Measurements from ENCODE around the gene KCNAB2.

KCNAB2 gene

DNA sequence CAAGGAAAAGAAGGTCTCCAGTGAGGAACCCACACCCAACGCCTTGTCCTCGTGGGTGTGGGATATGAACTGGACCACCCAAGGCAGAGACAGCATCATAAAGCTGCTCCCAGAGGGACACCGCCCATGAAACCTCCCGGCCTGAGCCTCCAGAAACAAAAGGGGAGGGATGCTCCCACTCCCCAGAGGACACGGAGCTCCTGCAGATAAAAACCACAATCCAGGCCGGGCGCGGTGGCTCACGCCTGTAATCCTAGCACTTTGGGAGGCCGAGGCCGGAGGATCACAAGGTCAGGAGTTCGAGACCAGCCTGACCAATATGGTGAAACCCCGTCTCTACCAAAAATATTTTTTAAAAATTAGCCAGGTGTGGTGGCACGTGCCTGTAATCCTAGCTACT is 68.1 kb downstream of the KCNAB2 start:
- DNase-seq: no peak

DNA sequence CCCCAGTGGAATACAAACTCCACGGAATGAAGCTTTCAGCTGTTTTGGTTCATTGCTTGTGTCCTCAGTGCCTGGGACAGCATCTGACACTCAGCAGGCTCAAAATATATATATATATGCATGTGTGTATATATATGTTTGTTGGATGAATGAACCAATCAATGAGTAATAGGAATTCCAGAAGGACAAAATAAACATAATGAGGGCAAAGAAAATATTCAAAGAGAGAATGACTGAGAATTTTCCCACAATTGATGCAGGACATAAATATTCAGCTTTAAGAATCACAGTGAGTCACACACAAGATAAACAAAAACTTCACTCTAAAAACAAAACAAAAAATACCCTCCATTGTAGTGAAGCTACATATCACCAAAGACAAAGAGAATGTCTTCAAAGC is 70.4 kb downstream of the KCNAB2 start:
- no peak for DNase-seq

DNA sequence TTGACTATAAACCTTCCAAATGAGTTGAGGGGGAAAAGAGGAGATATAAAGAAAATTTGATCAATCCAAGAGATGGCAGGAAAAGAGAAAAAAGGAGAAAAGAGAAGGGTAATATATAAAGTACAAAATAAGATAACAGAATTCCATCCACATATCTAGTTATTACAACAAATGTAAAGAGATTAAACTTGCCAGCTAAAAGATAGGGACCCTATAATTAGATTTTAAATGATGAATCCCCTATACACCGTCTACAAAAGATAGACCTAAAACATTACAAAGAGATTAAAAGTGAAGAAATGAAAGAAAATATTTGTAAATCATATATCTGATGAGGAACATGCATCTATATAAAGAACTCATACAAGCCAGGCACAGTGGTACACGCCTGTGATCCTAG is 71.4 kb downstream of the KCNAB2 start:
- DNase-seq: no peak

DNA sequence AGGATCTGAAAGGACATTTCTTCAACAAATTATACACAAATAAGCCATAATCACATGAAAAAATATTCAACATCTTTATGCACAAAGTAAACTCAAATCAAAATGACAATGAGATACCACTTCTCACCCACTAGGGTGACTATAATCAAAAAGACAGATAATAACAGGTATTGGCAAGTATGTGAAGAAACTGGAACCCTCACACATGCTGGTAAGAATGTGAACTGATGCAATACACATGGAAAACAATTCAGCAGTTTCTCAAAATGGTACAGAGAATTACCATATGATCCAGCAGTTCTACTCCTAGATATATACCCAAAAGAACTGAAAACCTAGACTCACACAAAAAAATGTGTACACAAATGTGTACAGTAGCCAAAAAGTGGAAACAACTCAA is 71.9 kb downstream of the KCNAB2 start:
- DNase-seq: no peak

DNA sequence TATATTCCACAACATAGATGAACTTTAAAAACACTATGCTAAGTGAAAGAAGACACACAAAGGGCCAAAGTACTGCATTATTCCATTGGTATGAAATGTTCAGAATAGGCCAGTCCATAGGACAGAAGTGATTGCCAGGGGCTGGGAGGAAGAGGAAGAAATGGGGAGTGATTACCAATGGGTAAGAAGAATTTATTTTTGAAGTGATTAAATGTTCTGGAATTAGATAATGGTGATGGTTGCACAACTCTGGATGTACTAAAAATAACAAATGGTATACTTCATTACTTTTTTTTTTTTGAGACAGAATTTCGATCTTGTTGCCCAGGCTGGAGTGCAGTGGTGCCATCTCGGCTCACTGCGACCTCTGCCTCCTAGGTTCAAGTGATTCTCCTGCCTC is 72.7 kb downstream of the KCNAB2 start:
- no peak for DNase-seq

DNA sequence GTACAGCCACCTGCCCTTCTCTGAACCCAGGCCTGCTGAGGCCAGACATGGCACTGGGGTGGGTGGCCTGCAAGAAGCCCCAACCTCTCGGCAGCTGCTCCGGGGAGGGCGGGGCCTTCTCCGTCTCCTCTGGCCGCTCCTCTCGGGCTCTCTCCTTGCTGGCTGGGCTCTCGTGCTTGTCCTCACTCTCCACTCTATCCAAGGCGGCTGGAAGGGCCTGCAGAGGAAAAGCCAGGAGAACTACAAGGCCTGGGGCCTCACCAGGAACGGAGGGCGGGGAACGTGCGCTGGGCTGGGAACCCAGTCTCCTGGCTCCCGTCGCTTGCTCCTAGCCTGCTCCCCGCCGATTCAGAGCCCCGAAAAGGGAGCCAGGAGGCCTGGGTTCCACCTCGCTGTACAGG is 75.3 kb downstream of the KCNAB2 start:
- no peak for DNase-seq

DNA sequence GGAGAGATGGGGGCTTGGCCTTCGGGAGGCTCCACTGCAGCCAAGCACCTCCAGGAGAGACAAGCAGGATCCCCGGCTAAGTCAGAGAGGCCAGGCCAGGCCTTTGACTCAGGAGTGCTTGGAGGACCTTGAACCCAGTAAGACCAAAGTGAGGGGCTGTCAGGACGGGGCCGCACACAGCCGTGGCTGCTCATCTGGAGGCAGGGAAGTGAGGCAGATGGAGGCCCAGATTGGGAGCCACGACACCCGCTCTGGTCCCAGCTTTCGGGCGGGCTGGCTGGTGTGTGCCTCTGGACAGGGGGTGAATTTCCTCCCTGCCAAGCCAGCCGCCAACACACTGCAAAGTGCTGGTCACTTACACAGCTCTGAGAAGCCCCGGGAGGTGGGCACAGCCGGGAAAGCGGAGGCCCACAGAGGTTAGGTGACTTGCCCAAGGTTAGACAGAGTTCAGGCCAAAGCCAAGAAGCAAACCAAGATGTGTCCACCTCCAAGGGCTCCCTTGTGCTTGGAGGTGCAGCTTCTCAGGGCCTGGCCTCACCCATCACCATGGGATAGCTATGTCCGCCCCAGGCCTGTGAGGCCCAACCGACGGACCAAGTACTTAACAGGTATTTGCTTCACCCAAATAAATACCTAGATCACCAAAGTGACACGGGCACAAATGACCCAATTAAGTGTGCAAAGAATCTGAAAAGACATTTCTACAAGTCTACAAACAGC is 76.1 kb downstream of the KCNAB2 start:
- no peak for DNase-seq

DNA sequence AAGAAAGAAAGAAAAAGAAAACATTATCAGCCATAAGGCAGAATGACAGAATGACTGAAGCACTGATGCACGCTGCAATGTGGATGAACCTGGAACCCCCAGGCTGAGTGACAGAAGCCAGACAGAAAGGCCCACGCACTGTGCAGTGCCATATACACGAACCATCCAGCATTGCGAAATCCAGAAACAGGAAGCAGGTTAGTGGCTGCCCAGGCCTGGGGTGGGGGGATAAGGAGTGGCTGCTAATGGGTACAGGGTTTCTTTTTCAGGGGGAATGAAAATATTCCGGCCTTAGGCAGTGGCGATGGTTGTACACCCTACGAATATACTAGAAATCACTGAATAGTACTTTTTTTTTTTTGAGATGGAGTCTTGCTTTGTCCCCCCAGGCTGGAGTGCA is 77.4 kb downstream of the KCNAB2 start:
- DNase-seq: no peak

DNA sequence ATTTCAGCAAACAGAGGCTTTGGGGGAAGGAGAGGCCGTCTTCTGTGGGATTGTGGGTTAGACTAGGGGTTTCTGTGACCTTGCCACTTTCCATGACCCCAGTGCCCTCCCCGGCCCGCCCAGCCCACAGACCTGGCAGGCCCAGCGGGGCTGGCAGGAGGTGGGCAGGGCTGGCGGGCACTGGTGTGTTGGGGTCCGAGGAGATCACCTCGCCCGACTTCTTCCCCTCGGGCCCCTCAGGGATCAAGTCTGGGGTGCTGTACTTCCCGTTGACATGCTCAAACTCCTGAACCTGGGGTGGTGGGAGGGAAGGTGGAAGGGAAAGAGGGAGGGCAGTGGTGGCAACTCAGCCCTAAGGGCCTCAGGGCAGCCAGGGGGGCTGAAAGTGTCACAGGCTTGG is 78.1 kb downstream of the KCNAB2 start:
- DNase-seq: no peak

DNA sequence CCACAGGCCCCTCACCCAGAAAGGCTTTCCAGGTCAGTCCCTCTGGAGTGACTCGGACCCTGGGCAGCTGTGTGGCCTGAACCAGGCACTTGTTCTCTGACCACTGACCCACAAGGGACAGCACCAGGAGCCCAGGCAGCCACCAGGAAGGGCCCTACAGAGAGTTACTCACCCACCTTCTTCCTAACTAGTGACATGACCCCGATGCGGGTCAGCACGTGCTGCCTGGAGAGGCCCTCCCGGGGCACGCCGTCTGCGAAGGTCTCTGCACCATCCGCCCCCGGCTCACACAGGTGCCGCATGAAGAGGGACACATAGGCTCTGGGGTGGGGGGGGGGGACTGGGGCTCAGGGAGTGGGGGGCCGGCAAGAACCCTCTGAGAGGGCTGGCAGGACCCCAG is 78.7 kb downstream of the KCNAB2 start:
- no peak for DNase-seq

DNA sequence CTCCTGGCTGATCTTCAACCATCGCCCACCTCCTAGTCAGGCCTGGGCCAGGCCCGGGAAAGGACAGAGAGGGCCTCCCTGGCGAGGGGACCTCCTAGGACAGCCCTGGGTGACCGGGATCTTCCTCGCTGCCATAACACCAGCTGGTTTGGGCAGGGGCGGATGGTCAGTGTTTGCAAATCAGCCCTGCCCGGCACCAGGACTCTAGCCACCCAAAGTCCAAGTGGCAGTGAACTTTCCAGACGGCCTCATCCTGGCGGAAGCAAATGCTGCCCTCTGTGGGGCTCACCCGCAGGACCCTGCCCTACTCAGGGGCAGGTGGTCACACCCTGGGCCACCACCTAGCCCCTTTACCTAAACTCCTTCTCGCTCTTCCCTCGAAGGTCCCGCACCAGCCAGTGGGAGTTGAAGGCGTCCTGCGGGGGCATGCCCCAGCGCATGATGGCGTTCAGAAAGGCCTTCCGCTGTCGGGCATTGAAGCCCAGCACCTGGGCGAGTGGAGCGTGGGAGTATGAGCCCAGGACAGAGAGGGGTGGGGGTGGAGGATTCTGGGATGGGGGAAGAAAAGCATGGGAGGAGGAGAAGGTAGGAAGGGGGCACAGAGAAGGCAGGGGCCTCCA is 79.2 kb downstream of the KCNAB2 start:
- DNase-seq: no peak

DNA sequence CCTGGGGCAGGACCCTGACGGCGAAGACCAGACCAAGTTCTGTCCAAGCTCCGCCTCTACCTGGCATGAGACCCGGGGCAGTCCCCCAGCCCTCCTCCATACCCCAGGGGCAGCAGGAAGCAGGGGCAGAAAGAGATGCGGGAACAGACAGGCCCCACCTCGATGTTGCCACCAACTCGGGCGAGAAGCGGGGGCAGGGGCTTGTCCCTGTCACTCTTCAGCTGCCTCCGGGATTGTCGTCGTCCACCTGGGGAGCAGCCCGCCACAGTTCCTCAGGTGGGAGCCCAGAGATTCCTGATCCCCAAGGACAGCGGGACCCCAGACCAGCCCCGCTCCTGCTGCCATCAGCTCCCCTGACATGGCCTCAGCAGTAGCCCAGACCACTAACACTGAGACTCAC is 79.7 kb downstream of the KCNAB2 start:
- DNase-seq: no peak

DNA sequence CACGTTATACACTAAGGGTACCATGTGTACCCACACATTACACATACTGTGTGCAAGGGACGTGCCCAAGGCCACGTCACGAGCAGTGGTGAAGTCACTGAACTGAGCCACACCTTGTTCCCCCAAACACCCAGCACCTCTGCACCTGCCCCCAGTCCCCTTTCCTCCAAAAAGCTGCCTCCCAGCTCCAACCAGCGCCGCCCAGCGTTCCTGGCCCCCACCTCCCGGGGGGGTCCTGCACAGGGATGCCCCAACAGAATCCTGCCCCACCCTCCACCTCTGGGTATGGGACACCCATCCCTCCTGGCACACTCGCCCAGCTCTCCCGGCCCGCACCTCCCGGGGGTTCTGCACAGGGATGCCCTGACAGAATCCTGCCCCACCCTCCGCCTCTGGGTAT is 80.3 kb downstream of the KCNAB2 start:
- DNase-seq: no peak

DNA sequence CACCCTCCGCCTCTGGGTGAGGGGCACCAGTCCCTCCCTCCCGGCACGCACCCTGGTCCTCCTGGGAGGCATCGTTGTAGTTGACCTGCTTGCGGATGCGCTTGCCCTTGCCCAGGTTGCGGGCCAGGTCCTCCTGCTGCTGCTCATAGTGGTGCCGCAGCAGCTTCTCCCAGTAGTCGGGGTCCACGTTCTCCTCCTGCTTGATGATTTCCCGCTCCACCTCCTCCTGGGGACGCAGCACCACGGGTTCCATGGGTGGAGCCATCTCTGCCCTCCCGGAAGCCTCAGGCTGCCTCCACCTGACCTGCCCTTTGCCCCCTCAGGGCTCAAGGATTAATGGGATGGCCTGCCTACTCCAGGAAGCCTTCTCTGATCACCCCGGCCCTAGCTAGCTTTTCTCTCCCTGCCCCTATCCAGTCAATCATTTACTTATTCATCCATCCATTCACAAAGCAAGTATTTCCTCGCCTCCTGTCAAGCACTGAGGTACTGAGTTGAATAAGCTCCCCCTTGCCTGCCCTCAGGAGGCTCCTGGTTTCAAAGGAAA is 80.9 kb downstream of the KCNAB2 start:
- DNase-seq: no peak

DNA sequence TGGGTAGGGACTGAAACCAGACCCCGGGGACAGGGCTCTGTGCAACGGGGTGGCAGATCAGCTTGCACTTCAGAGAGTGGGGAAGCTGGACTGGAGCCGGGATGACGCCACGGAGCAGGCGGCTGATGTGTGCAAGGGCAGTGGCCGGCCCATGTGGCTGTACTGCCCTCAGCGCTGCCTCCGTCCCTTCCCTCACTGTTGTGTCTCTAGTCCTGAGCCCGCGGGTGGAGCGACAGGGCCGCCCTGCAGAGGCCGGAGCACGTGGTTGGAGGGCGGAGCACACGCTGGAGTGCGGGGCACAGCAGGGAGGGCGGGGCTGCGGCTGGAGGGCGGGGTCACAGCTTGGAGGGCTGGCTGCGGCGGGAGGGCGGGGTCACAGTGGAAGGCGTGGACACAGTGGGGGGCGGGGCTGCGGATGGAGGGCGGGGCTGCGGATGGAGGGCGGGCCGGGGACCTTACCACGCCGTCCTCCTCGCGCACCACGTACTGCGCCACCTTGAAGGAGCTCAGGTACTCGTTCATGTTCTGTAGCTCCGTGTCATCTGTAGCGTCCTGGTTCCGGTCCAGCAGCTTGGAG is 82.0 kb downstream of the KCNAB2 start:
- peak; percentile 64 for DNase-seq

DNA sequence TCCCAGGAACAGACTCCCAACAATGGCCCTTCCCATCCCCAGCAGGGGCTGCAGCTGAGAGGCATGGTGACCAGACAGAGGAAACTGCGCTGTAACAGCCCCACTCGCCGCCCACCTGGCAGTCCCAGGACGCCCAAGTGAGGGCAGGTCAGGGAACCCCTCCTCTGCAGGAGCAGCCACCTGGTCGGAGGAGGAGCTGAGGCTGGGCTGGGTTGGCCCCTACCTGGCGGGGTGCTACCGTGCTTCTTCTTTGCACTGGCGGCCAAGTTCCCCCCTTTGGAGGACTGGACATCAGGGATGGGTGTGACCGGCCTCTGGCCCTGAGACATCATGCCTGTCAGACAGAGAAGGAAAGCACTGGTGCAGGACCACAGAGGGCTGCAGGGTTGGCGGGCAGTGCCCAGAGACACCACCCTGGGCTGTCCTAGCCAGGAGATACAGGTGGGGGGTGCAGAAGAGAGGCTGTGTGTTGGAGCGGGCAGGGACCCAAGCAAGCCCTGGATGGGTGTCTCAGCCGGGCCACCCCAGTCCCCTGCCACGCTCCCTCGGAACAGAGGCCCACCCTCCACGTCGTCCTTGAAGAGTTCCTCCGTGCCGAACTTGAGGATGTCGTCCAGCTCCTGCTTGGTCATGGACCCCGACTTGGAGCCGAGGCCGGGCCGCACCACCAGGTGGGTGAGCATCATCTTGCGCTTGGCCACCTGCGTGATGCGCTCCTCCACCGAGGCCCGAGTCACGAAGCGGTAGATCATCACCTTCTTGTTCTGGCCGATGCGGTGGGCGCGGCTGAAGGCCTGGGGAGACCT is 82.8 kb downstream of the KCNAB2 start:
- no peak for DNase-seq

DNA sequence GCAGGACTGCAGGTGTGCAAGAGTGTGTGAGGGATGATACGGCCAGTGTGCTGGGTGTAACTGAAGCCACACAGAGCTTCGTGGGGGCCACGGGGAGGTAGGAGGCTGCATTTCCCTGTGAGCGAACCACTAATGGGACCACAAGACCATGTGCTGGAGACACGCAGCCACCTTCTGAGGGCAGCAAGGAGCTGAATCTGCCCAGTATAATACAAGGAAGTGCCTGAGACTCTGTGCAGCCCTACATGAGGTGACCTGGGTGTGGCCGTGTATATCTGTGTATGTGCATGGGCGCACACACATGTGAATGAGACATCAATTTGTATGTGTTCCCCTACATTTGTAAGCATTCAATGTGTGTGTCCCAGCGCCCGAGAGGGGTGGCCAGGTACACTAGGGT is 83.6 kb downstream of the KCNAB2 start:
- DNase-seq: no peak

DNA sequence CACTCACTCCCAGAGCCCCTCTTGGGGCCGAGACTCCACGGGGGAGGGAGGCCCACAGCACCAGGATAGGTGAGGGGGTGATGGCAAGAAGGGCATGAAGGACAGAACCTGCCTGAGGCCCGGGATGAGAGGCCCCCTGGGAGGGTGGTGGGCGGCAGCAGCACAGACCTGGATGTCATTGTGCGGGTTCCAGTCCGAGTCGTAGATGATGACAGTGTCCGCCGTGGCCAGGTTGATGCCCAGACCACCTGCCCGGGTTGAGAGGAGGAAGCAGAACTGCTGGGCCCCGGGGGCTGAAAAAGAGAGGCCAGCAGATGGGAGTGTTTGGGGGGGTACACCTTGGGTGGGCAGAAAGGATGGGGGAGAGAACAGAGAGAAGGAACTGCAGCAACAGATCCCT is 84.3 kb downstream of the KCNAB2 start:
- DNase-seq: no peak

DNA sequence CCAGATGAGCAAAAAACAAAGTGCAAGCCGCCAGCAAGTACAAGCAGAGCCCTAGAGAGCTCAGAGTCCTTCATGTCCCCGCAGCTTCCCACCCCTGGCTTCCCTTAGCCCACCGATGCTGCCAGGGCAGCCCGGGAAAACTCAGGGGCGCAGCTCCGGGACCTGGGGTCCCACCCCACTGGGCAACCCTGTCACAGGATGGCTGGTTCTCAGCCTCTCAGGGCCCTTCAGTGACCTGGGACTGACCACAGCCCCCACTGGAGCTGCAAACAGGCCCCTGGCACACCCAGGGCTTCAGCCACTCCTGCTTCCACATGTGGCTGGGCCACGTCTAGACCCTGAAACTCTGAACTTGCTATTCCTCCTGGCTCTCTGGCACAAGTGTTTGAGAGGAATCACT is 84.9 kb downstream of the KCNAB2 start:
- no peak for DNase-seq

DNA sequence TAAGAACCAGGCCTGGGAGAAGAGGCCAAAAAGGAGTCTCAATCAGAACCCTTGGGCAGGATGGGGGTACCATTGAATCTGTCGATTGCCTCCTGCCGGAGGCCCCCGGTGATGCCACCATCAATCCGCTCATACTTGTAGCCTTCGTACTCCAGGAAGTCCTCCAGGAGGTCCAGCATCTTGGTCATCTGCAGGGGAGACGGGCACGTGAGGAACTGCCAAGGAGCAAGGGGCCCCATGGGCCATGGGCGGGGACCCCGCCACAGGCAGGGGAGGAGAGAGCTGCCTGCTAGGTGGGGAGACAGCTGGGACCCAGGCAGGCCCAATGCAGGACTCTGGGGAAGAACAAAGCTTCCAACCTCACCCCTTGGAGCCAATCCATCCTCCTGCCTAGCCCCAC is 85.9 kb downstream of the KCNAB2 start:
- no peak for DNase-seq

DNA sequence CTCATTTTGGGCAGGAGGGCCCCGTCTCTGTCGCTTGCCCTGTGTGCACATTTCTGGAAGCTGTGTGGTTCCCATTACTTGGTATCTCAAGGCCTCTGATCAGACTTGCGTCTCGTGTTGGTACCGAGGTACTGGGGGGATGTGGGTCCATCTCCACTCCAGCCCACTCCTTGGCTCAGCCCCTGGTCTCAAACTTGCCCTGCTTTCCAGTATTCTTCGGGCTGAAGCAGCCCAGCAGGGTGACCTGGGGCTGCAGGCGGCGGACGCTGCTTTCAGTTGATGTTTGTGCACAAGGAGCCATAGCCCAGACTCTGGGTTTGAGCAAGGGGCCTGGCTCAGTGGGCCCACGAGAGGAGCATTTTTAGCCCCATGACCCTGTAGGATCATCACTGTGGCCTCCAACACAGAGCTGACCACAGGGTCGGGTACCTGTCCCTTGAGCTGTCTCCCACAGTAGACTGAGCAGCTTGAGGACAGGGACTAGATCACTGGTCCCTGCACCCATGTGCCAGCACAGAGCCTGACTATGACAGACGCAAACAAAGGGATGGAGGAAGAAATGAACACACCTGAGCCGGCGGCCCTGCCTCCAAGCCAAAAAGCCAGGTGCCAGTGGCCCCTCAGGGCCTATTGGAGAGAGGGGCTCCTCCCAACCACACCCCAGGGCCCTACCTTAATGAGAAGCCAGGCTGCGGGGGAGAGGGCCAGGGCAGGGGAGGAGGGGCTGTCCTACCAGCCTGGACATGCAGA is 87.6 kb downstream of the KCNAB2 start:
- DNase-seq: no peak

DNA sequence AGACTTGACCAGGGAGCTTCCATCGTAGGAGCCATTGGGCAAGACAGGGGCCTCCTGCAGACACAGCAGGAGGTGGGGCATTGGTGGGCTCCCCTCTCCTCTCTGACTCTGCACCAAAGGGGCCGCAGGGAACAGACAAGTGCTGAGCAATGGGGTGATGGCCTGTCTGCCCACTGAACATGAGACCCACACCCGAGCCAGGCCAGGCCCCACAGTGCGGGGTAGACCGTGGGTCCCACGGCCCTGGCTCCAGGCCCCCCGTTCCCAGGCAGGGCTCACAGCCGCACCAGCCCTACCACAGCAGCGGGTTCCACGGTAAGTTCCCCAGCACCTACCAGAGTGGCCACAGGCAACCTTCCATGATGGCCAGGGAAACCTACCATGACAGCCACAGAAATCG is 88.5 kb downstream of the KCNAB2 start:
- no peak for DNase-seq
